ENCODE results near the gene SESTD1.
"Not testable (repeated sequence)": the region's sequence is repeated elsewhere in the genome, so short reads cannot be mapped to it uniquely, and the experiment has no call there.

The SESTD1 gene

DNA sequence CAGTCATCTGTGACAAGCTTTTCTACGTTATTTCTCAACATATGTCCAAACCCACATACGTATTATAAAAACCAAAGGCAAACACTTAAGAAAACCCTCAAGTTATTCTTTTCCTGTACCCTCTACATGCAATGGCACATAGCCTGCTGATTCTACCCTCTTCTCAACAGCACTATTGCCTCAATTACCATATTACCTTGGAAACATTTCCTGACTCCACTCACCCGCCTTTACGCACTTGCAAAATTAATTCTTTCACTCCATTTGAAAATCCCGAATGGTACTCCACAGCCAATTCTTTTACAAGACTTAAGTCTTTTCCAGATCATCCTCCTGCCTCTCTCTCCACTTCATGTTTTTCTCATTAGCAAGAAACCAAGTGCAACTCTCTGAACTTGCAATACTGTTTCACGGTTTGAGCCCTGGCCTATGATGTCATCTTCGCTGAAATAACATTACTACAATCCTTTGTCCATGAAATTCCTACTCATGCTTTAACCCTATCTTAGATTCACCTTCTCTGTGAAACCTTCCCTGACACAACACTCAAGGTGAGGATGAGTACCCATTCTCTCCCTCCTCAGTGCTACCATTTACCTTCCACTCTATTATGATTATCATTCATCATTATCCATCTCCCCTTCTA, 29.0 kb downstream of the SESTD1 start:
- DNase-seq, result no peak

DNA sequence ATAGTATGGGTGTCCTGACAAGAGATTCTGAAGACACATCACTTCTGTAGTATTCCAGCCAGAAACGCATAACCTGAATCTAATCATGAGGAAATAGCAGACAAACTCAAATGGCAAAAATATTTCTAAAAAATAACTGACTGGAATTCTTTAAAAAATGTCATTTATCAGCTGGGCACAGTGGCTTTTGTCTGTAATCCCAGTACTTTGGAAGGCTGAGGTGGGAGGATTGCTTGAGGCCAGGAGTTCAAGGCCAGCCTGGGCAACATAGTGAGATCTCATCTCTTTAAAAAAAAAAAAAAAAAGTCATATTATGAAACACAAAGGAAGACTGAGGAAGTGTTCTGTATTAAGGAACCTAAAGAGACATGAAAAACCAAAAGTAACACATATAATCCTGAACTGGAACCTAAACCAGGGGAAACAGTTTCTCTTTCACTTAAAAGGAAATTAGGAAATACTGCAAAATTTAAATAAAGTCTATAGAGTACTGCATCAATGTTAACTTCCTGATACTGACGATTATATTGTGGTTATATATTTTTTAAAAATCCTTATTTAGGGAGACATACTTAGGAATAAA, 29.9 kb downstream of the SESTD1 start:
- DNase-seq, result no peak

DNA sequence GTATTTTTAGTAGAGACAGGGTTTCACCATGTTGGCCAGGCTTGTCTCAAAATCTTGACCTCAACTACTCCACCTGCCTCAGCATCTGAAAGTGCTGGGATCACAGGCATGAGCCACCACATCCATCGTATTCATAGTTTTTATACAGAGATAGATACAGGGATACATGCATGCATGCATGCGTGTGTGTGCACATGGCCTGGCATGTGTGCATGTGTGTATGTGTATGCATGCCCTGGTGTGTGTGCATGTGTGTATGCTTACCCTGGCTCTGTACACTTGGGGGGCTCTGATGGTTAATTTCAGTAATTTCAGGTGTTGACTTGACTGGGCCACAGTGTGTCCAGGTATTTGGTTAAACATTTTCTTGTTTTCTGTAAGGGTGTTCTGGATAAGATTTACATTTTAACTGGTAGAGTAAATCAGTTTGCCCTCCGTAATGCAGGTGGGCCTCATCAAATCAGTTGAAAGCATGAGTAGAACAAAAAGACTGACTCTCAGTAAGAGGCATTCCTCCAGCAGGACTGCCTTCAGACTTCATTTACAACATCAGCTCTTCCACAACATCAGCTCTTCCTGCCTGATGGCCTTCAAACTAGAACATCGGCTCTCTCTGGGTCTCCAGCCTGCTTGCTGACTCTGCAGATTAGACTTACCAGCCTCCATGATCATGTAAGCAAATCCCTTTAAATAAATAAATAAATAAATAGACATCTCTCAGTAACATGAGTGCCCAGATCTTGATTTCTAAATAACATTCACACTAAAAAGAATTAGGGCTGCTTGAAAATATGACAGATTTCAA, 30.8 kb downstream of the SESTD1 start:
- DNase-seq, result no peak

DNA sequence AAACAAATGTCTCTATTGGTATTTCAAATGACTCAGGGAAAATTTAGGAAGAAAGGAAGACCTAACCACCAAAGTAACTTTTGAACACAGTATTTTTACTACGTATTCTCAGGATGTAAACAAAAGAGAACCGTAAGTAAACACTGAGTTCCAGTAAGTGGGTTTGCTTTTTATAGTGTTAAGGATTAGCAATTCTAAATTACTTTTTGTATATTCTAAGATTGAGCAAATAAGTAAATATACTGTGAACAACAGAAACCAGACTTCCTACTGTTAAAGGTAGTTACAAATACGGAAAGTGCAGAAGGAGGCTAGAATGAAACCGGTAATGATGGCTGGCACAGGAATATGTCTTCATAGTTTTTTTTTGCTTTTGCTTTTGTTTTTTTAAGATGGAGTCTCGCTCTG, 31.5 kb downstream of the SESTD1 start:
- no peak for DNase-seq

GRCh38 chr2:179226961-179227259, 37.7 kb downstream of the SESTD1 start:
- no peak for DNase-seq

DNA sequence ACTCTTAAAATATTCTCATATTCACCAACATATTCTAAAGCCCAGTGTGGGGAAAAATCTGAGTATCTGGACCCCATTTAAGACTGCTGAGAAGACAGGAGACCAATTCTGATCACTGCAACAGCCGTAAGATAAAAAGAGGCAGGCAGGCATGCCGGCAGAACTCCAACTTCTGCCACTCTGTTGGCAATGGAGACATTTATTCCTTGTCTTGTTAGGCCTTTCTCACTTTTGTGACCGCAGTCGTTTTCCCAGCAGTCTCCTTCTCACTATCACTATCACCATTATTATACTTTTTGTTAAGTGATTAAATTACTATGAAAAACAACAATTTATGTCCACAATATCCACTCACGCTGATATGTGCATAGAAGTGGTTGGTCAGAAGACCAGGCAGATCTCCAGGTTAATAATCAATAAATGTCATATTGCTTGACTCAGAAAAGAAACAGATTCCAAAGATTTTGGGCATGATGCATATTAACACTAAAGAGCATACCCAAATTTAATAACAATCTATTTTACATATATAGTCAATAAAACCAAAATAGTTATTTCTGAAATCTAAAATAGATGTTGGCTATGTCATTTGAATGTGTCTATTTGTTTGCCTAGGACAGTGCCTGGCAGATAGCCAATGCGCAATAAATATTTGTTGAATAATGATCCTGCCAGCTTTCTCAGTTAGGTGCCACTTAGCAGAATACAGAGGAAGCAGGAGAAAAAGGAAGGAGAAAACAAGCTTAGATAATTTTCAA, 38.2 kb downstream of the SESTD1 start:
- DNase-seq, result no peak

- DNase-seq, result no peak
Measured at GRCh38 chr2:179224361-179224760, 40.3 kb downstream of the SESTD1 start.

- DNase-seq, result no peak
Measured at GRCh38 chr2:179222076-179222475, 42.6 kb downstream of the SESTD1 start.

DNA sequence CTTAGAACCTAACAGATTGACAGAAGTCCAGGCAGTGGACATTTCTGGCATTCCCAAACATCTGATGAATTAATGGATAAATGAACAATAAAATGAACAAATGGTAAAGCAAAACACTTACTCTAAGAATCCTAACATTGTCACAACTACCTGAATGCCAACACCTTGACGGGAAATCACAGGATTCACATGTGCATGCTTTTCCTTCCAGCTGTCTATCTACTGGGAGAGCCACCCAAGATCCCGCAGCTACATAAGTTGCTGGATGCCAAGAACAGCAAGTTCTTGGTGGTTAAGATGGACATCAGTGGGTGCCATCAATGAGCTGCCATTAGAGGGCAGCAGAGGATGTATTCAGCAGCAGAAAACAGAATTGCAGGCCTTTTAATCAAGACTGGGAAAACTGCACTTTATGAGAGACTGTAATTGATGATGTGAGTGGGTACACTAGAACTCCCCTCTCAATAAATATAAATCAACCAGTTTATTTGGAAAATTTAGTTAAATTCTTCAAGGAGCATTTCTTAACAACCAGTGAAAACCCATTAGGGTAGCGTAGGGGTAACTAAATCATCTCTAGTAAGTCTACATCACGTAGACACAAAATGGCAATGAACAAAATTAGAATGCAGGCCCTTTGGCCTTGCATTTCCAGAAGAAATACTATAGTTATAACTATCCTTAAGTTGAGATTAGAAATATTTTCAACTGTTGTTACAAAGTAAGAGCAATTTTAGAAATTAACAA, 45.6 kb downstream of the SESTD1 start:
- no peak for DNase-seq

DNA sequence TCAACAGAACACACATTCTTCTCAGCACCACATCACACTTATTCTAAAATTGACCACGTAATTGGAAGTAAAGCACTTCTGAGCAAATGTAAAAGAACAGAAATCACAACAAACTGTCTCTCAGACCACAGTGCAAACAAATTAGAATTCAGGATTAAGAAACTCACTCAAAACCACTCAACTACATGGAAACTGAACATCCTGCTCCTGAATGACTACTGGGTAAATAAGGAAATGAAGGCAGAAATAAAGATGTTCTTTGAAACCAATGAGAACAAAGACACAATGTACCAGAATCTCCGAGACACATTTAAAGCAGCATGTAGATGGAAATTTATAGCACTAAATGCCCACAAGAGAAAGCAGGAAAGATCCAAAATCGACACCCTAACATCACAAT, 50.0 kb downstream of the SESTD1 start:
- not testable (repeated sequence) for DNase-seq

GRCh38 chr2:179211355-179211754, 53.3 kb downstream of the SESTD1 start:
- no peak for DNase-seq

- DNase-seq, result not testable (repeated sequence)
Measured at GRCh38 chr2:179208277-179208676, 56.4 kb downstream of the SESTD1 start.

DNA sequence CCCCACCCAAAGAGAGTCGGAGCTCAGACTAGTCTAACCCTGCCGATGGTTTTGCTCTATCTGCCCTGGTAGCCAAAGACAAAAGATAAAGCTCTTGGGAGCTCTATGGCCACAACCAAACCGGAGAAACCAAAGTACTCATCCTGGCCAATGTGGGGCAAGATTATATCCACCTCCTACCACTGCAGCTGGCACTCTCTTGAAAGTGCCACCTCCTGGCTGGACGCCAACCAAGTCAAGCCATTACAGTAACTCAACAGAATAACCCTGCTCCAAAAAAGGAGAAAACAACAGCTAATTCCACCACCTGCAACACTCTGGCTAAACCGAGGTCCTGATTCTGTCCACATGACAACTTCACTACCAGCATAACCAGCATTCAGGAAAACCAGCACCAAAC, 57.6 kb downstream of the SESTD1 start:
- DNase-seq, result no peak

- DNase-seq, result no peak
Measured at GRCh38 chr2:179201869-179202268, 62.8 kb downstream of the SESTD1 start.

DNA sequence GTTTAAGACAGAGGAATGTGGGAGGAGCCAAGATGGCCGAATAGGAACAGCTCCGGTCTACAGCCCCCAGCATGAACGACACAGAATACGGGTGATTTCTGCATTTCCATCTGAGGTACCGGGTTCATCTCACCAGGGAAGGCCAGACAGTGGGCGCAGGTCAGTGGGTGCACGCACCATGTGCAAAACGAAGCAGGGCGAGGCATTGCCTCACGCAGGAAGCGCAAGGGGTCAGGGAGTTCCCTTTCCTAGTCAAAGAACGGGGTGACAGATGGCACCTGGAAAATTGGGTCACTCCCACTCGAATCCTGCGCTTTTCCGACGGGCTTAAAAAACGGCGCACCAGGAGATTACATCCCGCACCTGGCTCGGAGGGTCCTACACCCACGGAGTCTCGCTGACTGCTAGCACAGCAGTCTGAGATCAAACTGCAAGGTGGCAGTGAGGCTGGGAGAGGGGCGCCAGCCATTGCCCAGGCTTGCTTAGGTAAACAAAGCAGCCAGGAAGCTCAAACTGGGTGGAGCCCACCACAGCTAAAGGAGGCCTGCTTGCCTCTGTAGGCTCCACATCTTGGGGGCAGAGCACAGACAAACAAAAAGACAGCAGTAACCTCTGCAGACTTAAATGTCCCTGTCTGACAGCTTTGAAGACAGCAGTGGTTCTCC, 68.6 kb downstream of the SESTD1 start:
- DNase-seq, result not testable (repeated sequence)

DNA sequence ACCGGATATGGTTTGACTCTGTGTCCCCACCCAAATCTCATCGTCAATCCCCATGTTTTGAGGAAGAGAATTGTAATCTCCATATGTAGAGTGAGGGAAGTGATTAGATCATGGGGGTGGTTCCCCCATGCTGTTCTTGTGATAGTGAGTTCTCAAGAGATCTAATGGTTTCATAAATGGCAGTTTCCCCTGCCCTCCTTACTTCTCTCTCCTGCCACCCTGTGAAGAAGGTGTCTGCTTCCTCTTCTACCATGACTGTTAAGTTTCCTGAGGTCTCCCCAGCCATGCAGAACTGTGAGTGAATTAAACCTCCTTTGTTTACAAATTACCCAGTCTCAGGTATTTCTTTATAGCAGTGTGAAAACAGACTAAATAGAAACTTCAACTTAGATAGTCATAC, 69.5 kb downstream of the SESTD1 start:
- DNase-seq, result no peak

- no peak for DNase-seq
Measured at GRCh38 chr2:179193759-179194394, 70.8 kb downstream of the SESTD1 start.

DNA sequence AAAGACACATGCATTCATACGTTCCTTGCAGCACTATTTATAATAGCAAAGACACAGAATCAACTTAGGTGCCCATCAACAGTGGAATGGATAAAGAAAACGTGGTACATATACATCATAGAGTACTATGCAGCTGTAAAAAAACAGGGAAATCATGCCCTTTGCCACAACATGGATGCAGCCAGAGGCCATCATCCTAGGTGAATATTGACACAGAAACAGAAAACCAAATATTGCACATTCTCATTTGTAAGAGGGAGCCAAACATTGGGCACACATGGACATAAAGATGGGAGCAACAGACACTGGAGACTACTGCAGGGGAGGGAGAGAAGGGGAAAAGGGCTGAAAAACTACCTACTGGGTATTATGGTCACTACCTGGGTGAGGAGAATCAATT, 73.5 kb downstream of the SESTD1 start:
- no peak for DNase-seq

- no peak for DNase-seq
Measured at GRCh38 chr2:179186126-179186525, 78.5 kb downstream of the SESTD1 start.

- DNase-seq, result no peak
Measured at GRCh38 chr2:179184610-179185009, 80.0 kb downstream of the SESTD1 start.

GRCh38 chr2:179181002-179181401, 83.6 kb downstream of the SESTD1 start:
- no peak for DNase-seq

GRCh38 chr2:179180242-179180641, 84.4 kb downstream of the SESTD1 start:
- DNase-seq, result no peak
